Panc1 (cell line): ENCODE data around the gene RALA. TPM values are rescaled to one million over a fixed set of nuclear protein-coding genes. Genes with fewer than 3 reads are reported as not detected.

Experiments
- ATAC-seq: fragments of 200-7000 bp; cut with Tn5 transposase; 2 replicates; pipeline ENCODE4 v1.9.1; 2020; ENCODE audit warnings: mild to moderate bottlenecking, moderate library complexity
- BruUV-seq: library from RNA; stranded (reverse); fragments of 400-500 nt; replicated peaks from 2 replicates; lab custom pipeline; 2021; lab: Mats Ljungman, UMichigan
- CTCF ChIA-PET: fragments of 300-600 bp; sonication (Branson Sonifier 250); formaldehyde crosslinking; loops from one replicate; lab custom pipeline; 2022; ENCODE audit warnings: antibody characterized with exemption; lab: Charles Lee
- POLR2A ChIA-PET: fragments of 300-600 bp; sonication (Branson Sonifier 250); formaldehyde crosslinking; loops from one replicate; lab custom pipeline; 2022; ENCODE audit warnings: antibody characterized with exemption; lab: Charles Lee
- DNase-seq: peaks from one replicate; pipeline ENCODE4 v3.0.0-alpha.2; 2010; ENCODE audit warnings: low read depth, low spot score
- H3K27ac ChIP-seq: 2 replicates; pipeline ENCODE4 v1.5.1; 2011; ENCODE audit warnings: mild to moderate bottlenecking, low read length, inconsistent platforms
- H3K27me3 ChIP-seq: fragments of 200-500 bp; sonication (Bioruptor generic); 2 replicates; pipeline ENCODE4 v1.6.0; 2014; ENCODE audit warnings: low read length, inconsistent platforms; ENCODE audit not compliant: control insufficient read depth, insufficient read depth
- H3K36me3 ChIP-seq: fragments of 200-500 bp; sonication (Bioruptor generic); 2 replicates; pipeline ENCODE4 v1.5.1; 2014; ENCODE audit warnings: inconsistent platforms, mild to moderate bottlenecking, low read length, moderate library complexity; ENCODE audit not compliant: control insufficient read depth, insufficient read depth
- H3K4me1 ChIP-seq: 2 replicates; pipeline ENCODE4 v1.5.1; 2011; ENCODE audit warnings: inconsistent platforms, mild to moderate bottlenecking, low read length, moderate library complexity; ENCODE audit not compliant: control insufficient read depth, insufficient read depth
- H3K4me3 ChIP-seq, 2 experiments: 2 replicates each; pipeline ENCODE4 v1.5.1; 2011 to 2012; ENCODE audit warnings: low read depth in 2 of 2, low read length in 2 of 2, mild to moderate bottlenecking in 2 of 2, inconsistent platforms in 1 of 2, moderate library complexity in 1 of 2
- H3K9me3 ChIP-seq: fragments of 200-500 bp; sonication (Bioruptor generic); 2 replicates; pipeline ENCODE4 v1.5.1; 2014; ENCODE audit warnings: low read depth, mild to moderate bottlenecking, inconsistent platforms, low read length, moderate library complexity; ENCODE audit not compliant: control insufficient read depth, insufficient read depth
- CTCF ChIP-seq: fragments of 450-650 bp; IDR thresholded peaks from 2 replicates; pipeline ENCODE4 v1.5.1; 2017; ENCODE audit warnings: mild to moderate bottlenecking
- POLR2AphosphoS5 ChIP-seq: IDR thresholded peaks from 2 replicates; pipeline ENCODE4 v1.6.1; 2012; ENCODE audit warnings: mild to moderate bottlenecking, low read depth, low read length, moderate library complexity
- SIN3A ChIP-seq: IDR thresholded peaks from 2 replicates; pipeline ENCODE4 v1.6.1; 2012; ENCODE audit warnings: low read depth, mild to moderate bottlenecking, low read length, moderate library complexity, borderline replicate concordance; ENCODE audit not compliant: insufficient read depth
- TCF7L2 ChIP-seq: IDR thresholded peaks from 2 replicates; pipeline ENCODE4 v1.6.1; 2011; ENCODE audit warnings: mild to moderate bottlenecking, low read depth, low read length, inconsistent platforms
- in situ Hi-C: cut with HindIII; loops from 2 replicates; pipeline ENCODE4 v1.10.0; 2016; ENCODE audit warnings: low sequenced_read_pairs, low pct_unique_long_range_greater_than_20kb
- intact Hi-C: fragments of 100-400 bp; cut with micrococcal nuclease; formaldehyde crosslinking; loops from one replicate; pipeline ENCODE4 v1.10.0; 2022; ENCODE audit not compliant: unreplicated experiment
- total RNA-seq: library from RNA; stranded (reverse); gene quantifications from one replicate; pipeline ENCODE4 v1.2.1, GENCODE V29; 2021; ENCODE audit not compliant: unreplicated experiment
- TF ChIP-seq, protein P1 (sequence below), 2 experiments: IDR thresholded peaks; 2 replicates each; pipeline ENCODE4 v1.6.1; 2011 to 2012; ENCODE audit warnings: low read depth in 2 of 2, control low read depth in 1 of 2, low read length in 1 of 2, mild to moderate bottlenecking in 1 of 2, moderate library complexity in 1 of 2; ENCODE audit not compliant: insufficient read depth in 1 of 2

The RALA gene
- total RNA-seq, 1 experiment from 2014 or later: 34.3 TPM

GRCh38 chr7:39741942-39742623, 118.7 kb downstream of the RALA start:
- intact Hi-C loops: no loop called here
- BruUV-seq: no TSS peak
- TF ChIP-seq TCF7L2: no peak
- no peak for TF ChIP-seq SIN3A
- TF ChIP-seq CTCF: no peak; the same call in 1 of the 2 replicates
- TF ChIP-seq, protein P1, sequence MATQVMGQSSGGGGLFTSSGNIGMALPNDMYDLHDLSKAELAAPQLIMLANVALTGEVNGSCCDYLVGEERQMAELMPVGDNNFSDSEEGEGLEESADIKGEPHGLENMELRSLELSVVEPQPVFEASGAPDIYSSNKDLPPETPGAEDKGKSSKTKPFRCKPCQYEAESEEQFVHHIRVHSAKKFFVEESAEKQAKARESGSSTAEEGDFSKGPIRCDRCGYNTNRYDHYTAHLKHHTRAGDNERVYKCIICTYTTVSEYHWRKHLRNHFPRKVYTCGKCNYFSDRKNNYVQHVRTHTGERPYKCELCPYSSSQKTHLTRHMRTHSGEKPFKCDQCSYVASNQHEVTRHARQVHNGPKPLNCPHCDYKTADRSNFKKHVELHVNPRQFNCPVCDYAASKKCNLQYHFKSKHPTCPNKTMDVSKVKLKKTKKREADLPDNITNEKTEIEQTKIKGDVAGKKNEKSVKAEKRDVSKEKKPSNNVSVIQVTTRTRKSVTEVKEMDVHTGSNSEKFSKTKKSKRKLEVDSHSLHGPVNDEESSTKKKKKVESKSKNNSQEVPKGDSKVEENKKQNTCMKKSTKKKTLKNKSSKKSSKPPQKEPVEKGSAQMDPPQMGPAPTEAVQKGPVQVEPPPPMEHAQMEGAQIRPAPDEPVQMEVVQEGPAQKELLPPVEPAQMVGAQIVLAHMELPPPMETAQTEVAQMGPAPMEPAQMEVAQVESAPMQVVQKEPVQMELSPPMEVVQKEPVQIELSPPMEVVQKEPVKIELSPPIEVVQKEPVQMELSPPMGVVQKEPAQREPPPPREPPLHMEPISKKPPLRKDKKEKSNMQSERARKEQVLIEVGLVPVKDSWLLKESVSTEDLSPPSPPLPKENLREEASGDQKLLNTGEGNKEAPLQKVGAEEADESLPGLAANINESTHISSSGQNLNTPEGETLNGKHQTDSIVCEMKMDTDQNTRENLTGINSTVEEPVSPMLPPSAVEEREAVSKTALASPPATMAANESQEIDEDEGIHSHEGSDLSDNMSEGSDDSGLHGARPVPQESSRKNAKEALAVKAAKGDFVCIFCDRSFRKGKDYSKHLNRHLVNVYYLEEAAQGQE (IDR thresholded peaks at IDR 0.05; ENCODE audit: insufficient read depth in 1 of 2, low read depth in 2 of 2, low read length in 1 of 2): no peak
- no peak for TF ChIP-seq POLR2AphosphoS5
- DNase-seq: no peak
- Histone ChIP-seq H3K4me3 (no peak overlapping the region), H3K27ac (no peak overlapping the region), H3K36me3 (no peaks in the 10 kb centered on the region), H3K9me3 (no peaks in the 10 kb centered on the region), H3K27me3 (no peaks in the 10 kb centered on the region), H3K4me1 (no peaks in the 10 kb centered on the region)
- in situ Hi-C loops: no loop called here
- CTCF ChIA-PET: no interaction called here
- POLR2A ChIA-PET: no interaction called here
- ATAC-seq: 0 out of 2 replicates have a peak, but pooled peaks have one; percentile 34

DNA sequence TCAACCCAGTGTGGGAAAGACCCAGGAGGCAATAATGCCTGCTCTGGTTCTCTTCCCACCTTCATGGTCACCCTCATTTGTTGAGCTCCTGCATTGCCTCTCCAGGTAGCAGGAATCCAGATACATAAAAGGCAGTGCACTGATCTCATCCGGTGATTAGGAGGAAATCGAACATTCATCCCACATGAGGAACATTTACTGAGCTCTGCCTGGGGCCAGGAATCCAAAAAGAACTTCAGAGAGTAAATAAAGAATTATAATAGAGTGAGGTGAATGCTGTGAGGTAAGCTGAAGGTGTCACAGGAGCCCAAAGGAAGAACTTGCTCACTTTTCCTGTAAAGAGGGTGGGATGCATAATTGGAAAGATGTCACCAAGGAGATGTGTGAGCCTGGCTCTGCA, 121.2 kb downstream of the RALA start:
- Histone ChIP-seq H3K9me3 (no peaks in the 10 kb centered on the region), H3K4me1 (no peaks in the 10 kb centered on the region), H3K36me3 (no peaks in the 10 kb centered on the region), H3K27ac (no peak overlapping the region), H3K4me3 (no peak overlapping the region), H3K27me3 (no peaks in the 10 kb centered on the region)
- POLR2A ChIA-PET: no interaction called here
- in situ Hi-C loops (no loop called here), intact Hi-C loops (no loop called here)
- no peak for ATAC-seq
- no peak for TF ChIP-seq TCF7L2
- no peak for DNase-seq
- BruUV-seq: no TSS peak
- CTCF ChIA-PET: interaction anchor here (1.6 kb wide), 1 partner anchor 164 kb away, joined by 7 read pairs; no protein-coding TSS in a partner anchor

DNA sequence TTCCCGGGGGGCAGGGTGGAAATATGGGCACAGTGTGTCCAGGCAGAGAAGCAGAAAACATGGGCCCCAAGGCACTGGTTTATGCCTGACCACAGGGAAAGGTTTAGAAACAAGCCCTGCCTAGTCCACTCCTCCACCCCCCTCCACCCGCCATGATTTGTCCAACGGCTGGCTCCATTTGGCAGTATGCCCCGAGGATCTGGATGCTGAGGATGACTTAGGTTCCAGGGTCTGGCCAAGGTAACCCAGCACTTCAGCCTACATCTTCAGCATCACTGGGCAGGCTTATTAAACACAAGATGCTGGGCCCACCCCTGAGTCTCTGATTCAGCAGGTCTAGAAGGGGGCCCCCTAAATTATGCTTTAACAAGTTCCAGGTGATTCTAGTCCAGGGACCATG, 121.9 kb downstream of the RALA start:
- Histone ChIP-seq H3K27me3 (no peaks in the 10 kb centered on the region), H3K27ac (no peak overlapping the region), H3K4me1 (no peaks in the 10 kb centered on the region), H3K9me3 (no peaks in the 10 kb centered on the region), H3K36me3 (no peaks in the 10 kb centered on the region), H3K4me3 (no peak overlapping the region)
- ATAC-seq (no peak), DNase-seq (no peak)
- TF ChIP-seq POLR2AphosphoS5 (no peak), SIN3A (no peak)
- in situ Hi-C loops (no loop called here), intact Hi-C loops (no loop called here)
- POLR2A ChIA-PET: no interaction called here
- CTCF ChIA-PET: interaction anchor here (1.6 to 3.0 kb wide), 2 partner anchors 165 kb away, joined by 7 to 35 read pairs; no protein-coding TSS in a partner anchor
- no TSS peak for BruUV-seq
